Activated CD4-positive, CD25-positive, alpha-beta regulatory T cell treated with anti-CD3 and anti-CD28 coated beads, Interleukin-2, amount 50 U/mL, for 72 hours (primary cell): ENCODE data around the gene STARD7.
"Not testable (repeated sequence)": the region's sequence is repeated elsewhere in the genome, so short reads cannot be mapped to it uniquely, and the experiment has no call there.

Experiments
- DNase-seq: peaks from one replicate; pipeline ENCODE4 v3.0.0; 2021

The STARD7 gene

GRCh38 chr2:96233880-96234316 lies 25.3 kb upstream of the STARD7 start:
- no peak for DNase-seq

GRCh38 chr2:96233436-96233835 lies 24.8 kb upstream of the STARD7 start:
- no peak for DNase-seq

GRCh38 chr2:96231316-96231715 lies 22.7 kb upstream of the STARD7 start:
- no peak for DNase-seq

GRCh38 chr2:96225016-96225533 lies 16.4 kb upstream of the STARD7 start:
- no peak for DNase-seq

GRCh38 chr2:96221106-96221505 lies 12.5 kb upstream of the STARD7 start:
- not testable (repeated sequence) for DNase-seq

- DNase-seq = not testable (repeated sequence)
Measured at GRCh38 chr2:96219959-96220358, 11.3 kb upstream of the STARD7 start.

GRCh38 chr2:96218508-96219131 lies 10.0 kb upstream of the STARD7 start:
- DNase-seq = no peak

GRCh38 chr2:96214554-96214953 lies 5.9 kb upstream of the STARD7 start:
- no peak for DNase-seq

GRCh38 chr2:96213379-96213778 lies 4.8 kb upstream of the STARD7 start:
- no peak for DNase-seq

GRCh38 chr2:96212339-96212738 lies 3.7 kb upstream of the STARD7 start:
- no peak for DNase-seq

- no peak for DNase-seq
Measured at GRCh38 chr2:96209729-96210085, 1.1 kb upstream of the STARD7 start.

GRCh38 chr2:96209011-96209728 lies 543 bp upstream of the STARD7 start:
- DNase-seq = no peak

- DNase-seq = no peak
Measured at GRCh38 chr2:96207774-96208142, 869 bp downstream of the STARD7 start.

- no peak for DNase-seq
Measured at GRCh38 chr2:96207073-96207773, 1.4 kb downstream of the STARD7 start.

- no peak for DNase-seq
Measured at GRCh38 chr2:96205888-96206287, 2.7 kb downstream of the STARD7 start.

- no peak for DNase-seq
Measured at GRCh38 chr2:96204836-96205624, 3.6 kb downstream of the STARD7 start.

GRCh38 chr2:96203130-96204028 lies 5.2 kb downstream of the STARD7 start:
- DNase-seq = no peak

- DNase-seq = no peak
Measured at GRCh38 chr2:96202152-96202854, 6.3 kb downstream of the STARD7 start.

- no peak for DNase-seq
Measured at GRCh38 chr2:96201338-96201737, 7.3 kb downstream of the STARD7 start.

- DNase-seq = no peak
Measured at GRCh38 chr2:96198921-96199320, 9.7 kb downstream of the STARD7 start.

- no peak for DNase-seq
Measured at GRCh38 chr2:96197546-96198255, 10.9 kb downstream of the STARD7 start.
